ENCODE data around the gene PAIP2B. TPM values are rescaled to one million over a fixed set of nuclear protein-coding genes. Genes with fewer than 3 reads are reported as not detected.
A peak's percentile ranks its signal among the peaks of the same experiment; 100 is the strongest.
"Not testable (repeated sequence)": the region's sequence is repeated elsewhere in the genome, so short reads cannot be mapped to it uniquely, and the experiment has no call there.

Gene PAIP2B, protein sequence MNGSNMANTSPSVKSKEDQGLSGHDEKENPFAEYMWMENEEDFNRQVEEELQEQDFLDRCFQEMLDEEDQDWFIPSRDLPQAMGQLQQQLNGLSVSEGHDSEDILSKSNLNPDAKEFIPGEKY
- 1.2 and 4.3 TPM in 2 replicates for total RNA-seq

- peak; percentile 99 for DNase-seq (ENCODE audit: low read depth)
Measured at GRCh38 chr2:71226965-71227560, at the start of gene PAIP2B. Gene PAIP2B, minus strand, starts transcription at chr2:71227103. Its CDS starts 24,514 bp downstream, at chr2:71202589.

GRCh38 chr2:71275939-71276310 lies 49.0 kb upstream of the PAIP2B start:
- no peak for DNase-seq (ENCODE audit: low read depth)

GRCh38 chr2:71269511-71270090 lies 42.7 kb upstream of the PAIP2B start:
- no peak for DNase-seq (ENCODE audit: low read depth)

GRCh38 chr2:71263386-71263785 lies 36.5 kb upstream of the PAIP2B start:
- DNase-seq (ENCODE audit: low read depth): no peak

GRCh38 chr2:71261534-71261933 lies 34.6 kb upstream of the PAIP2B start:
- no peak for DNase-seq (ENCODE audit: low read depth)

GRCh38 chr2:71256421-71256820 lies 29.5 kb upstream of the PAIP2B start:
- DNase-seq (ENCODE audit: low read depth): no peak

- DNase-seq (ENCODE audit: low read depth): no peak
Measured at GRCh38 chr2:71254776-71255175, 27.9 kb upstream of the PAIP2B start.

GRCh38 chr2:71254078-71254477 lies 27.2 kb upstream of the PAIP2B start:
- DNase-seq (ENCODE audit: low read depth): no peak

GRCh38 chr2:71253476-71253875 lies 26.6 kb upstream of the PAIP2B start:
- no peak for DNase-seq (ENCODE audit: low read depth)

GRCh38 chr2:71252862-71253261 lies 26.0 kb upstream of the PAIP2B start:
- no peak for DNase-seq (ENCODE audit: low read depth)

GRCh38 chr2:71250935-71251334 lies 24.0 kb upstream of the PAIP2B start:
- DNase-seq (ENCODE audit: low read depth): no peak

DNA sequence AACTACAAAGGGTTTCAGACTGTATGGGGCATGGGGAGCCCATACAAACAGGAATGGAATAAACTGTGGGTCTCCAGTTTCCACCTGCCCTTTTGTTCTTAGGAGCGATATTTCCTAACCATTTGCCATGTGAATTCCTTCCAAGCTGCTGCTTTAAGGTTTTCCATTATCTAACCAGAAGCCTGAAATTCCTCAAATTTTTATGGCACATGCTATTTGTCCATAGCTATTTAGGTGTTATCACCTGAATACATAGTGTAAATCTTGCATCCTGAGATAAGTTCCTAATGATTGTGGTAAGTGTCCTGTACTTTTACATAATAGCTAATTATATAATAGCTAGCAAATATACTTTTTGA lies 17.4 kb upstream of the PAIP2B start:
- DNase-seq (ENCODE audit: low read depth): no peak

GRCh38 chr2:71243634-71244301 lies 16.9 kb upstream of the PAIP2B start:
- no peak for DNase-seq (ENCODE audit: low read depth)

GRCh38 chr2:71240794-71241193 lies 13.9 kb upstream of the PAIP2B start:
- no peak for DNase-seq (ENCODE audit: low read depth)

DNA sequence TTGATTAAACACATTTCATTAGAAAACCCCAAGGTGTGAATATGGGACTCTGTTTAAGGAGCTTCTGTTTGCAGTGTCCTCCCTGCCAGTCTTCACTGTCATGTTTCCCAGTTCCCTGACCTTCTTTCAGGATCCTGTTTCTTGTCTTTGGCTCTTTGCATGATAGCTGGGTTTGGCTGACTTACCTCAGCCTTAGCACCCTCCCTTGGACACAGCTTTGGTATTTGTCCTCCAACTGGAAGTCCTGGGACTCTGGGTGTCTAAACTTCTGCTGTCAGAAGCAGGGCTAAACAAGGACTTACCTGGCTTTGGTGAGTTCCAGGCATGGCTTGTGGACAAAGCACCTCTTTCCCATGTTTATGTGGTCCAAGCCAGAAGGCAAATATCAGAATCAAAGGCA lies 11.2 kb upstream of the PAIP2B start:
- no peak for DNase-seq (ENCODE audit: low read depth)

DNA sequence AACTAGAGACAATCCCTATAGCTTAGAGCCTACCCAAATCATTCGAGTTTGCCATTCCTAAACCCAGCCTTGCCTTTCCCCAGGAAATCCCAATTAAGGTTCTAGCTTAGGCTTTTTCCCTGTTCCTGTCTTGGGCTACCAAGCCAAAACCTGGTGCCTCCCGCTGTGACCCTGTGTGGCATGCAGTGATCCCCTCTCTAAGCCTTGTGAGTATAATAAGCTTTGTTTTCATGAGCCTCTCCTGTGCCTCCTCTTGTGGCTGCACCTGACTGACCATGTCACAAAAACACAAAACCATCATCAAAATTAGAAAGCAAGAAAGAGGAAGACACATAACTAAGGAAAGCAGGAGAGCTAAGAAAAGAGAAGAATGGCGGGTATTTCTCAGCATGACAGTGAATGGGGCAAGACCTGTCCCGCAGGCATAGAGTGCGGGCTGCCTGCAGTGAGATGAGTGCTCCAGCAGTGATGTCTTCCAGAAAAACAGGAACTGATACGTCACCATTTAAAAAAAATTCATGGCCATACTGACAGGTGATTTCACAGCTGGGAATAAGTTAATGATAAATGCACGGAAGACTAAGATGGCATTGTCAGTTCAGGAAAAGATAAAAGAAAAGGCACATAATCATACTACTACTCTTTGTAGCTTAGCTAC lies 9.2 kb upstream of the PAIP2B start:
- no peak for DNase-seq (ENCODE audit: low read depth)

GRCh38 chr2:71233072-71233471 lies 6.2 kb upstream of the PAIP2B start:
- not testable (repeated sequence) for DNase-seq (ENCODE audit: low read depth)

DNA sequence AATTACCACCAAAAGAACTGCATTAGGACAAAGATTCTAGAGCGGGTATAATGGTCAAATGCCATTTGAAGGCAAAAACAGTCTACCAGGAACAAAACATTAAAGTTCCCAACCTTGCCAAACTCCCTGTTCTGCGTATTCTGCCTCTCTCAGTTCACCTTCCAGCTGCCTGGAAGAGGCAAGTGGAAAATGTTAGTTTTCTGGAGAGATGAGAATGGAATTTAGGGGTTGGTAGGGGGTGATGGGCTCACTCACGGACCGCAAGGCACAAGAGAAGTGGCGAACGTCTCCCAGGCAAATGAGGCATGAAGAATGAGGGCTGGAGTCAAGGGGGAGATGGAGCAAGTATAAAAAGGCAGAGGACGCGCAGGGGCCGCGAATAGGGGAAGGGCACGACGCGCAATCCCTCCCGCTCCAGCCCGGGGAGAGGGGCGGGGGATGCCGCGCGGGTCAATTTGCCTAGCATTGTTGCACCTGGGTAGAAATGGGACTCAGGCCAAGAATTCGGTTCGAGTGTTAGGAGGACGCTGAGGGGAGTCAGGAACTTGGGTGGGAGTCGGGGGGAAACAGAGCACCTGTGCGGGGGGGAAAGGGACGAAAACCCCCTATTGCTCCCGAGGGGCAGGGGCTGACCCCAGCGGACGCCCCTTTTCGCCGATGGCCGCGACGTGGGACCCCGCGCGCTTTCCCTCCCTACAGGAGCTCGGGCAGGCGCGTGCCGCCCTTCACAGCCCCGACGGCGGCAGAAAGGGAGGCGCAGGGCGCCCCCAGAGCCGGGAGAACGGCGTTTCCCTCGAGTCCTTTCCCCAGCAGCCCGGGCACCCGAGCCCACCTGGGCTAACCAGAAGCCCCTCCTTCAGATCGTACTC lies 573 bp downstream of the PAIP2B start:
- no peak for DNase-seq (ENCODE audit: low read depth)

DNA sequence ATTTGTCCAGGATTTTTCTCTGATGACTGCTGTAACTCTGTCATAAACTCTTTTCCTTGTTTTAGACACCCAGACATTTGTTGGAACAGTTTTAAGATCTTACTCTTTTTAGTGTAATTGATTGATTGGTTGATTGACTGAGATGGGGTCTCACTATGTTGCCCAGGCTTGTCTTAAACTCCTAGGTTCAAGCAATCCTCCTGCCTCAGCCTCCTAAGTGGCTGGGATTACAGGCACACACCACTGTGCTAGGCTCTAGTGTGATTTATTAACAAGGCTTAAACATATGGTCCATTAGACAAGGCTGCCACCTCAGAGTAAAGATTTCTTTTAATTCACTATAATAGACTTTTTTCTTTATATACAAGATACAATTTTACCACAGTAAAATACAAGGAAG lies 2.0 kb downstream of the PAIP2B start:
- DNase-seq (ENCODE audit: low read depth): no peak

DNA sequence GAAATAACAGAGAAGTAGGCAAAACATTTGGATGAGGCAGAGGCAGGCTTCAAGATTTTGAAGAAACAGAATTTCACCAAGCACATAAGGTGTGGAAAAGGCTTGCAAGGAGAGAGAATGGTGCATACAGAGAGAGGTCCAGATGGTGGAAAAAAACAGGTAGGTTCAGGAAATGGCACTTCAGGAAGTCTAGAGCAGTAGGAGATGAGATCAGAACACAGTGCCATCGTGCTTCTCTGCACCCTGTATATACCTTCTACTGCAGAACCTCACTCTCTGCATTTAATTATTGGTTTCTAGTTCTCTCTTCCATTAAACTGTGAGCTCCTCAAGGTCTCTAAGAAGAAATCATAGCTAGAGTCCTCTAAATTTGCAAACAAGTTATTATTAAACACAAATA lies 2.4 kb downstream of the PAIP2B start:
- DNase-seq (ENCODE audit: low read depth): no peak

DNA sequence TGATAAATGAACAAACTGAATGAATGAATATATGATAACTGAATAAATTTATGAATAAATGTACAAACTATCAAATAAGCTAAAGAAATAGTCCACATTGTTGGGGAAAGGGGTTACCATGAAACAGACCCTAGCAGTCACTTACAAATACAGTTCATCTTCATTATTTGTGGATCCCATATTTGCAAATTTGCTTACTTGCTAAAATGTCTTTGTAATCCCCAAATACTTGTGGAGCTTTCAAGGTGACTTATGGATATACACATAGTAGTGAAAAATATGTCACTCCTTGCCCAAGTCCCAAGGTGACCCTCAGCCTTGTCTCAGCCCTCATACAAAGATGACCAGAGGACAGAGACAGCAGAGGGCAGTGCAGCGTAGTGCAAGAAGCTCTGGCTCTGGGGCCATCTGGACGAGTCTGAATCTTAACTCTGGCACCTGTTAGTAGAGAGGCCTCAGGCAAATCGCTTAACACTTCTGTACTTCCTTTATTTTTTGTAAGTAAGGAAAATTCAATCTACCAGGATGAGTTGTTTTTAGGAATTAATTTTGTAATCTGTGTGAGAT lies 3.1 kb downstream of the PAIP2B start:
- peak; percentile 49 for DNase-seq (ENCODE audit: low read depth)

Data from renal cortical epithelial cell (primary cell).